ENCODE results near the gene AMZ2. TPM values are rescaled to one million over a fixed set of nuclear protein-coding genes. Genes with fewer than 3 reads are reported as not detected.
"Not testable (repeated sequence)": the region's sequence is repeated elsewhere in the genome, so short reads cannot be mapped to it uniquely, and the experiment has no call there.

The AMZ2 gene
- total and polyA plus RNA-seq, 7 donors, result 31.1 to 121 (median 75.3) TPM

- Histone ChIP-seq H3K27me3 (ENCODE audit: insufficient read depth in 3 of 3, low read length in 2 of 3) (no peaks in the 10 kb centered on the region), H3K9me3 (no peaks in the 10 kb centered on the region), H3K4me3 (peak overlapping the region; percentile 85), H3K36me3 (ENCODE audit: insufficient read depth in 1 of 2, low read depth in 1 of 2) (peaks cover 0 to 32% of the 10 kb centered on the region in 2 donors), H3K4me1 (peaks cover 15% of the 10 kb centered on the region), H3K27ac (peak overlapping the region; percentile 94)
- peak in 3 of 4 donors; percentile 43 to 47 (median 46) for ATAC-seq
- TF ChIP-seq CTCF (IDR thresholded peaks at IDR 0.05), result no peak
- intact Hi-C loops (cut with DNase I), result loop anchor here in 1 of 2 donors (5.0 kb wide), 1 partner anchor 41 kb away; no protein-coding TSS in a partner anchor
- no peak for DNase-seq
- 1 to 2% (median 1%) methylated on average over 19 of the region's 19 CpGs for WGBS, 3 donors
Measured at GRCh38 chr17:68248199-68248825, 469 bp downstream of the AMZ2 start.

GRCh38 chr17:68248891-68249290 lies 1.0 kb downstream of the AMZ2 start:
- Histone ChIP-seq H3K4me1 (peaks cover 15% of the 10 kb centered on the region), H3K9me3 (no peaks in the 10 kb centered on the region), H3K4me3 (peak overlapping the region; percentile 85), H3K27me3 (ENCODE audit: insufficient read depth in 3 of 3, low read length in 2 of 3) (no peaks in the 10 kb centered on the region), H3K27ac (peak overlapping the region; percentile 94), H3K36me3 (ENCODE audit: insufficient read depth in 1 of 2, low read depth in 1 of 2) (peaks cover 0 to 38% of the 10 kb centered on the region in 2 donors)
- WGBS, 3 donors, result 58 to 66% (median 59%) methylated on average over 5 of the region's 5 CpGs
- DNase-seq, result no peak
- ATAC-seq, result no peak
- no peak for TF ChIP-seq CTCF (IDR thresholded peaks at IDR 0.05)
- intact Hi-C loops (cut with DNase I), result loop anchor here in 1 of 2 donors (5.0 kb wide), 1 partner anchor 42 kb away; no protein-coding TSS in a partner anchor

- intact Hi-C loops (cut with DNase I), result loop anchor here in 1 of 2 donors (5.0 kb wide), 1 partner anchor 42 kb away; no protein-coding TSS in a partner anchor
- ATAC-seq (no peak), DNase-seq (no peak)
- TF ChIP-seq CTCF (IDR thresholded peaks at IDR 0.05), result no peak
- Histone ChIP-seq H3K27me3 (ENCODE audit: insufficient read depth in 3 of 3, low read length in 2 of 3) (no peaks in the 10 kb centered on the region), H3K9me3 (no peaks in the 10 kb centered on the region), H3K27ac (peak overlapping the region; percentile 94), H3K4me3 (peak overlapping the region; percentile 85), H3K36me3 (ENCODE audit: insufficient read depth in 1 of 2, low read depth in 1 of 2) (peaks cover 3 to 43% of the 10 kb centered on the region in 2 donors), H3K4me1 (peaks cover 15% of the 10 kb centered on the region)
- 51 to 66% (median 60%) methylated on average over 7 of the region's 7 CpGs for WGBS, 3 donors
Measured at GRCh38 chr17:68249354-68249765, 1.5 kb downstream of the AMZ2 start.

GRCh38 chr17:68253426-68253825 lies 5.6 kb downstream of the AMZ2 start:
- H3K27me3 ChIP-seq (ENCODE audit: insufficient read depth in 3 of 3, low read length in 2 of 3); H3K9me3 ChIP-seq; intact Hi-C loops (cut with DNase I); H3K4me3 ChIP-seq; ATAC-seq; H3K27ac ChIP-seq; DNase-seq: not testable (repeated sequence)
- Histone ChIP-seq H3K4me1 (peaks cover 14% of the 10 kb centered on the region), H3K36me3 (ENCODE audit: insufficient read depth in 1 of 2, low read depth in 1 of 2) (peaks cover 5 to 74% of the 10 kb centered on the region in 2 donors)
- WGBS, 3 donors, result 88 to 90% (median 89%) methylated on average over 7 of the region's 7 CpGs

- Histone ChIP-seq H3K27ac (no peak overlapping the region), H3K27me3 (ENCODE audit: insufficient read depth in 3 of 3, low read length in 2 of 3) (no peaks in the 10 kb centered on the region), H3K36me3 (ENCODE audit: insufficient read depth in 1 of 2, low read depth in 1 of 2) (peaks cover 5 to 73% of the 10 kb centered on the region in 2 donors), H3K4me1 (peaks cover 6% of the 10 kb centered on the region), H3K9me3 (no peaks in the 10 kb centered on the region), H3K4me3 (no peak overlapping the region)
- WGBS, 3 donors, result 80 to 84% (median 82%) methylated on average over 4 of the region's 4 CpGs
- no peak for TF ChIP-seq CTCF (IDR thresholded peaks at IDR 0.05)
- ATAC-seq (no peak), DNase-seq (no peak)
- intact Hi-C loops (cut with DNase I), result no loop called here
Measured at GRCh38 chr17:68255151-68255550, 7.3 kb downstream of the AMZ2 start.
